ENCODE measurements around the gene SAFB2. TPM values are rescaled to one million over a fixed set of nuclear protein-coding genes. Genes with fewer than 3 reads are reported as not detected.
"Not testable (repeated sequence)": the region's sequence is repeated elsewhere in the genome, so short reads cannot be mapped to it uniquely, and the experiment has no call there.

The SAFB2 gene
- total and polyA plus RNA-seq, 9 of the 15 experiments (the other 6 are each of a cell fraction or from before 2014, with no cell fraction given), result 4.5 to 103 (median 47.3) TPM

GRCh38 chr19:5608766-5609165 lies 13.8 kb downstream of the SAFB2 start:
- FAIRE-seq; BruUV-seq (replicated peaks); ATAC-seq; H3K27ac ChIP-seq (ENCODE audit: extremely low read depth, low read depth, low read length); H3K9ac ChIP-seq (ENCODE audit: insufficient read depth in 1 of 2, low read depth in 2 of 2, low read length in 2 of 2); in situ Hi-C loops (cut with MboI); H3K9me3 ChIP-seq (replicated peaks; ENCODE audit: control insufficient read depth, insufficient read depth, low read depth, low read length); H3K4me2 ChIP-seq (ENCODE audit: insufficient read depth, low read length); H3K4me1 ChIP-seq (replicated peaks in 1 of 2; ENCODE audit: control insufficient read depth in 2 of 2, insufficient read depth in 2 of 2, low read length in 2 of 2); H3K4me3 ChIP-seq; H4K20me1 ChIP-seq (replicated peaks; ENCODE audit: control insufficient read depth, insufficient read depth, low read length); intact Hi-C loops (cut with micrococcal nuclease); DNase-seq (ENCODE audit: extremely low read depth in 1 of 4, low spot score in 3 of 4); H3K27me3 ChIP-seq (ENCODE audit: control insufficient read depth in 2 of 2, insufficient read depth in 2 of 2, low read length in 2 of 2); H2AFZ ChIP-seq (ENCODE audit: low read depth, low read length); H3K9me1 ChIP-seq (ENCODE audit: control insufficient read depth, insufficient read depth, low read length); CTCF ChIA-PET (ENCODE audit: low intra/inter-chr PET ratio): not testable (repeated sequence)
- H3K79me2 ChIP-seq (ENCODE audit: control insufficient read depth, insufficient read depth, low read length), result peaks cover 40% of the 10 kb centered on the region
- POLR2A ChIA-PET, result interaction anchor here (0.5 to 2.1 kb wide), 6 partner anchors 9 to 23 kb away, joined by 3 to 14 read pairs (median 4); partner anchors contain the start of genes SAFB and SAFB2
- 98% methylated on average over 6 of the region's 9 CpGs for WGBS (ENCODE audit: insufficient coverage, low coverage, missing lambda C conversion rate)
- H3K36me3 ChIP-seq (ENCODE audit: control insufficient read depth, insufficient read depth, low read length), result peaks cover 89% of the 10 kb centered on the region

GRCh38 chr19:5608291-5608690 lies 14.3 kb downstream of the SAFB2 start:
- no peak overlapping the region for H3K27ac ChIP-seq (ENCODE audit: extremely low read depth, low read depth, low read length)
- ATAC-seq, result no peak
- intact Hi-C loops (cut with micrococcal nuclease) (no loop called here), in situ Hi-C loops (cut with MboI) (no loop called here)
- H3K9me1 ChIP-seq (ENCODE audit: control insufficient read depth, insufficient read depth, low read length), result no peaks in the 10 kb centered on the region
- FAIRE-seq, result no peak
- no peak overlapping the region for H3K4me3 ChIP-seq
- CTCF ChIA-PET (ENCODE audit: low intra/inter-chr PET ratio), result no interaction called here
- no peak for DNase-seq (ENCODE audit: extremely low read depth in 1 of 4, low spot score in 3 of 4)
- H4K20me1 ChIP-seq (replicated peaks; ENCODE audit: control insufficient read depth, insufficient read depth, low read length), result no peaks in the 10 kb centered on the region
- BruUV-seq (replicated peaks), result no TSS peak
- H3K27me3 ChIP-seq (ENCODE audit: control insufficient read depth in 2 of 2, insufficient read depth in 2 of 2, low read length in 2 of 2), result no peaks in the 10 kb centered on the region
- H3K9me3 ChIP-seq (replicated peaks; ENCODE audit: control insufficient read depth, insufficient read depth, low read depth, low read length), result no peaks in the 10 kb centered on the region
- H3K4me1 ChIP-seq (replicated peaks in 1 of 2; ENCODE audit: control insufficient read depth in 2 of 2, insufficient read depth in 2 of 2, low read length in 2 of 2), result no peaks in the 10 kb centered on the region
- peaks cover 89% of the 10 kb centered on the region for H3K36me3 ChIP-seq (ENCODE audit: control insufficient read depth, insufficient read depth, low read length)
- no peak overlapping the region for H3K9ac ChIP-seq (ENCODE audit: insufficient read depth in 1 of 2, low read depth in 2 of 2, low read length in 2 of 2)
- 89% methylated on average over 10 of the region's 10 CpGs for WGBS (ENCODE audit: insufficient coverage, low coverage, missing lambda C conversion rate)
- no peak overlapping the region for H2AFZ ChIP-seq (ENCODE audit: low read depth, low read length)
- H3K4me2 ChIP-seq (ENCODE audit: insufficient read depth, low read length), result no peak overlapping the region
- POLR2A ChIA-PET, result interaction anchor here (0.6 to 1.1 kb wide), 3 partner anchors 9 to 15 kb away, joined by 3 to 8 read pairs (median 3); partner anchors contain the start of genes SAFB and SAFB2
- H3K79me2 ChIP-seq (ENCODE audit: control insufficient read depth, insufficient read depth, low read length), result peaks cover 44% of the 10 kb centered on the region
- TF ChIP-seq ZNF518B (CRISPR knock-in tag; IDR thresholded peaks at IDR 0.05) (no peak), RFX1 (IDR thresholded peaks at IDR 0.05) (no peak), ZNF134 (CRISPR knock-in tag; conservative IDR thresholded peaks at IDR 0.05) (no peak), ZNF263 (CRISPR knock-in tag; IDR thresholded peaks at IDR 0.05; ENCODE audit: borderline replicate concordance) (no peak), YY1 (IDR thresholded peaks at IDR 0.05; ENCODE audit: borderline replicate concordance in 1 of 3, control insufficient read depth in 1 of 3, extremely low read depth in 1 of 3, insufficient read depth in 3 of 3, insufficient read length in 1 of 3, insufficient replicate concordance in 2 of 3, low read depth in 1 of 3, low read length in 2 of 3) (no peak), MLX (CRISPR knock-in tag; conservative IDR thresholded peaks at IDR 0.05) (no peak), BRD4 (IDR thresholded peaks at IDR 0.05) (no peak), JUND (IDR thresholded peaks at IDR 0.05; ENCODE audit: borderline replicate concordance, low read depth, low read length) (no peak), JUND (tag; IDR thresholded peaks at IDR 0.05; ENCODE audit: borderline replicate concordance, low read depth, low read length) (no peak)

Measured in K562 (cell line).